Lower leg skin (tissue), 3 donors: Measurements from ENCODE around the gene VSNL1.

Source experiments
- POLR2A ChIP-seq, 2 donors: fragments of 450-650 bp; IDR thresholded peaks; one replicate each; pipeline ENCODE4 v1.6.1; 2016 to 2017; ENCODE audit warnings: antibody characterized with exemption in 2 of 2, mild to moderate bottlenecking in 1 of 2, moderate library complexity in 1 of 2
- TF ChIP-seq, protein P1 (sequence below), 3 donors: fragments of 450-650 bp; IDR thresholded peaks; one replicate each; pipeline ENCODE4 v1.5.1; 2016; ENCODE audit warnings: antibody characterized with exemption in 3 of 3, mild to moderate bottlenecking in 3 of 3, moderate library complexity in 2 of 3

DNA sequence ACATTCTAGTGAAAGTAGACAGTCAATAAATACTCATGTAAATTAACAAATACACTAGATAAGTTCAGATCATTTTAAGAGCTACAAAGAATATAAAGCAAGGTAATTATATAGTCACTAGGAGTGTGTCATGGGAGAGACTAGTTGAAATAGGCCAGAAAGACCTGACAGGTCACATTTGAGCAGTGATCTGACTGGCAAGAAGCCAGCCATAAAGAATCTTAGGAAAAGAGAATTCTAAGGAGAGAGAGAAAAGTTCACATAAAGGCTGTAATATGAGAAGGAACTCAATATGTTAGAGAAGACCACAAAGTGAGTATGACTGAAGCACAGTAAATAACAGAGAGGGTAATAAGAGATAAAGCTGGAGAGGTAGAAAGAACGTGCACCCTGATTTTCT, 31.2 kb downstream of the VSNL1 start:
- TF ChIP-seq POLR2A (IDR thresholded peaks at IDR 0.05) = no peak
- TF ChIP-seq, protein P1, sequence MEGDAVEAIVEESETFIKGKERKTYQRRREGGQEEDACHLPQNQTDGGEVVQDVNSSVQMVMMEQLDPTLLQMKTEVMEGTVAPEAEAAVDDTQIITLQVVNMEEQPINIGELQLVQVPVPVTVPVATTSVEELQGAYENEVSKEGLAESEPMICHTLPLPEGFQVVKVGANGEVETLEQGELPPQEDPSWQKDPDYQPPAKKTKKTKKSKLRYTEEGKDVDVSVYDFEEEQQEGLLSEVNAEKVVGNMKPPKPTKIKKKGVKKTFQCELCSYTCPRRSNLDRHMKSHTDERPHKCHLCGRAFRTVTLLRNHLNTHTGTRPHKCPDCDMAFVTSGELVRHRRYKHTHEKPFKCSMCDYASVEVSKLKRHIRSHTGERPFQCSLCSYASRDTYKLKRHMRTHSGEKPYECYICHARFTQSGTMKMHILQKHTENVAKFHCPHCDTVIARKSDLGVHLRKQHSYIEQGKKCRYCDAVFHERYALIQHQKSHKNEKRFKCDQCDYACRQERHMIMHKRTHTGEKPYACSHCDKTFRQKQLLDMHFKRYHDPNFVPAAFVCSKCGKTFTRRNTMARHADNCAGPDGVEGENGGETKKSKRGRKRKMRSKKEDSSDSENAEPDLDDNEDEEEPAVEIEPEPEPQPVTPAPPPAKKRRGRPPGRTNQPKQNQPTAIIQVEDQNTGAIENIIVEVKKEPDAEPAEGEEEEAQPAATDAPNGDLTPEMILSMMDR (IDR thresholded peaks at IDR 0.05) = no peak
